Stimulated activated CD8-positive, alpha-beta memory T cell treated with anti-CD3 and anti-CD28 coated beads, Interleukin-2, amount 100 ng/mL, for 48 hours (primary cell): ENCODE data around the gene USP4.

Experiments used
- DNase-seq, 2 donors: peaks; one replicate each; pipeline ENCODE4 v3.0.0-alpha.2; 2020; ENCODE audit warnings: low read depth in 2 of 2

Gene USP4

DNA sequence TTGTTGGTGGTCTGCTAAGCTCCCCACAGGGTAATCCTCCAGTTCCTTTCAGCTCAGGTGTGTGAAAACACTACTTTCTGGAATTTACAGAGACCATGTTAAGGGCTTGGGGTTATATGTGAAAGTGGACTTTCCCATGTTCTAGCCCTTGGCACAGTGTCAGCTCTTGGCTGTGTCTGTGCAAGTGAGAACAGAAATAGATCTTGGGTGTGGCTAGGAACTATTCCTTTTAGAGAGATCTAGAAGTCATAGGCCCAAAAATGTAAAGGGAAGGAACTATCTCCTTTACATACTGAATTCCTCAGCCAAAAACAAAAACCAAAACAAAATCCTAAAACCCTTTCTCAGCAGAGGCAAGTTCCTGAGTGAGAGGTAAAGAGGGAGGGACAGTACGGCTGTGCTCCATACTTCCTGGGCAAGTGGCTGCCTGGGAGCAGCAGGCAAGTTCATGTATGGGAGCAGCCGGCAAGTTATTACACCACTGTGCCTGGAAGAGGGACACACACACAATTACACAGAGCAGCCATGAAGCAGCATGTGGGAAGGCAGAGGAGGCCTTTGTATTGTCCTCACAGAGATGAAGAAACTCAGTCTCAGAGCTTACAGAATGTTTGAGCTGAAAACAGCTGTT lies 43.0 kb downstream of the USP4 start:
- DNase-seq, result no peak

DNA sequence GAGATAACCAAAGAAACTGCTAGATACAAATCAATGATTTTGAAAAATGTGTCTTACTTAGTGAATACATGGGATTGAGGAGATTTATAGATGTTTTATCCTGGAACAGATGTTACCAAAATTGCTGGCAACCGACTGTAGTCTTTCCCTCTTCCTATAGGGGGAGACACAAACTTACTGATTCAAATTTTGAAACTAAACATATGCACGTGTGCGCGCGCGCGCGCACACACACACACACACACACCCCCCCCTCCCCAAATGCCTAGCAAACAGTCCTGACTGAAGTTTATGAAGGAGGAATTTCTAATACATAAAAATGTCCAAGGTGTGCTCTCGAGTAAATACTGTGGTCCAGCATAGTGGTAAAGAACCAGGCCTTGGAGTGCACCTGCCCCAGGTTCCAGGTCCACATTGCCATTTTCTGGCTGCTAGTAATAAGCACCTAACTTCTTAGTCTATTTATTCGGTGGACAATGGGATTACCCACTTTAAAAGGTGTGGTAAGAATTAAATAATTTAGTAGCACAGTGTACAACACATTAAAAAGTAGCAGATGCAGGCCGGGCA lies 44.3 kb downstream of the USP4 start:
- DNase-seq, result no peak

DNA sequence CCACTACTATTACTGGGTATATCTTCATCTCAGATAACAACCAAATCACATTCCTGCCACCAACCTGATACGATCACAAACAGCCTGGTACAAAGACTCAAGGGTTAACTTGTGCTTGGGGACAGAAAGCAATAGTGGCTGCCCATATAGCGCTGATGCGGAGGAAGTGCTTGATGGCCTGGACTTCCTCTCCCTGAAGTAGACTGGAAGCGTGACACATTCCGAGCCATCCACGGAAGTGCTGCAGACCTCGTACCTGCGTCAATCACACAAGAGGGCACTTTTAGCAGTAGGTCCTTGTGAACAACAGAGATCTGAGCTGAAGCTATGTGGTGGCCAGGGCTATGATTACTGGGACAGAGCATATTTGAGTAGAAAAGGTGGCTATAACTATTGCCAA lies 45.5 kb downstream of the USP4 start:
- DNase-seq, result no peak

DNA sequence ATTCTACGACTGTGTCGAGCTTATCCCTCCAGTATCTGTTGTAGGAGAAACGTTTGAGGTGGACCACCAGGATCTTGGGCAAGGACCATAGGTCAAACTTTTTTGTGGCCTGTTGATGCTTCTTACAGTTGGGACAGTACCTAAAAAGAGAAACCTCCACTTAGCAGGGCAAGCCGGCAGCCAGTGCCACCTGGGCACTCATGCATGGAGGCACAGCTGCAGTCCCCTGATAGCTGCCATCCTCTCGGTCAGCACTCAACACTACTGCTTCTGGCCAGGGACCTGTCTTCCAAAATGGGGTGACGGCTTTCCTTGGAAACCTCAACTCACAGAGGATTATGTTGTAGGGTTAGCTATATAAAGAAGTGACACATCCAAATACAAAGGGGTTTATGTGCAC lies 55.9 kb downstream of the USP4 start:
- no peak for DNase-seq

DNA sequence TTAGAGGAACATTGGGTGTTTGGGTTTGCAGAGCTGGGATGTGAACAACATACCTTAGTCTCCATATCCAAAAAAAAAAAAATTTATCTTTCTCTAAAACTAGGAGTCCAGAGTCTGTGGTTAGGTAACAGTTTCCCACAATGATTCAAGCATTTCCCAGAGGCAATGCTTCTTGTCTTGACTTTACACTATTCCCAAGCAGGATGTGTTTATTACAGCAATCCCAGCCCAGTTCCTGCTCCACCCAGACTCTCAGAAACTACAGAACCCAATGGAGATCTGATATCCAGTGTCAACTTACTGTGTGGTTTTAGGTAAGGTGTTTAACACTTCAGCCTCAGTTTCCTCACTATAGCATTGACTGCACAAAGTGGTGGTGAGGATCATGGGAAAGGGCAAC lies 60.5 kb downstream of the USP4 start:
- DNase-seq, result no peak

DNA sequence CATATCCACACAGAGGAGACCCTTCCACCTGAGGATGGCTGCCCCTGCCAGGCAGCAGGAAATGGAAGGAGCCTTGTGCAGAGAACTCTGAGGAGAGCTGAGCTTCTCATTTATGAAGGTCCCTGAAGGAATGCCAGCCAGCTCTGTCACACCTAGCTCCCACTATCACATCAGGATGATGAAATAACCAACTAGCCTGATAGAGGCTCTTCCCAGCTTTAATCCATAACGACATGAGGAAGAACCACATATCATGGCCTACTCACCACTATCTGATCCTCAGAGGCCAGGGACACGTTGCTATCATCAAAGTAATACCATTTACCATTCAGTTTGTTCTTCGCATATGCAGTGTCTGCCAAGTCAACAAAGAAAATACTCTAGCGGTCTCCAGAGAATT lies 61.3 kb downstream of the USP4 start:
- no peak for DNase-seq

DNA sequence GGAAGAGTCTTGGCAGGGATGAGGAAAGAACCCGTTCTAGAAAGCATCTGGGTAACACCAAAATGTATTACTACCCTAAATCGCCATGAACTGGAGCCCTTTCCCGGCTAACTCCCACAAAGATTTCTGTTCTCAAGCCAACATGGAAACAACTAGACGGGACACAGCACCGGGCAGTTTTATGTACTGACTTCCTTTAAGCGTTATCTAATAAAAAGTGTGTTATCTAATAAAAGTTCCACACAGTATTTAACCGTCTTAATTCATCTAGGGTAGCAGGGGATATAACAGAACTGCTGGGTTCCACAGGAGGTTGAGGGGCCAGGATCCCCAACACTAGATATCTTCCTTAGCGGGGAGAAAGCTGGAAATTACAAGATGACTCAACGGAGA lies 62.5 kb downstream of the USP4 start:
- DNase-seq, result no peak

DNA sequence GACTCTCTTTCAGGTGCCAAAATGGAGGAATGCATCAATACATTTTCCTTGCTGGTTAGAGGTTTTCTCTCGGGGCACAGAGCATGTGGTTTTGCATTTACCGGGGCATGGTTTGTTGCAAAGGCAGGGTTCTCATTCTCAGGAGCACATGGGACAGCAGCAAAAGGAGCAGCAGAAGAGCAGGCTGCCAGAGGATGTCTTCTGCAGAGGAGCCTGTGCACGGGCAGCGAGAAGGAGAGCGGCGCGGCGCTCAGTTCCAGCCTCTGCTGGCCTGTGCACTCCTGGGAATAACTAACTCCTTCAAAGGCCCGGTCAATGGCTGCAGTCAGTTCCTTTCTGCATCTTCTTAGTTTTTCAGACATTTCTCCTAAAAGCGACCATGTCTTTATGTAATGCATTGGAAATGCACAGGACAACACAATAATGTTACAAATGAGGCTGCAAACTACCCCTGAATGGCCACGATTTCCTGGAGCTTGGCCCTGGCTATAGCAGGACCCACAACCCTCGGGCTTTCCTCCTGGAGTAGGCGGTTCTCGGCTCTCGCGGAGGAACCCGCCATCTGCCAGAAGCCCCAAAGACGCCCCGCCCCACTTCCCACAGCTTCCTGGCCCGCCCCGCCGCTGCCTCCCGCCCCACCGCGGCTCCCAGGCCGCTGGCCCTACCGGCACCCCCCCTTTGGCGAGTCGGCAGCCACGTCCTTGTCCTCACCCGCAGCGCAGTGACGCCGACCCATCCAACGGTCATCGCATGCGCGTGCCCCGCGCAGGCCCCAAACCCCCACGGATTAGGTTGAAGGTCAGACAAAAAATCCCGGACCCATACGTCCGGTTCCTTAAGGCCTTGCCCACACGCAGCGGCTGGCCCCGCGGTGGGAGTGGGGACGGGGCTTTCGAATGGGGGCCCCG lies 63.1 kb downstream of the USP4 start, which contains the start of gene C3orf62:
C3orf62 (minus strand) TSS at position 758 of the 908 bp plus-strand sequence; CDS start at position 398, 360 bp downstream.
- DNase-seq, result peak; percentile 76 to 82

DNA sequence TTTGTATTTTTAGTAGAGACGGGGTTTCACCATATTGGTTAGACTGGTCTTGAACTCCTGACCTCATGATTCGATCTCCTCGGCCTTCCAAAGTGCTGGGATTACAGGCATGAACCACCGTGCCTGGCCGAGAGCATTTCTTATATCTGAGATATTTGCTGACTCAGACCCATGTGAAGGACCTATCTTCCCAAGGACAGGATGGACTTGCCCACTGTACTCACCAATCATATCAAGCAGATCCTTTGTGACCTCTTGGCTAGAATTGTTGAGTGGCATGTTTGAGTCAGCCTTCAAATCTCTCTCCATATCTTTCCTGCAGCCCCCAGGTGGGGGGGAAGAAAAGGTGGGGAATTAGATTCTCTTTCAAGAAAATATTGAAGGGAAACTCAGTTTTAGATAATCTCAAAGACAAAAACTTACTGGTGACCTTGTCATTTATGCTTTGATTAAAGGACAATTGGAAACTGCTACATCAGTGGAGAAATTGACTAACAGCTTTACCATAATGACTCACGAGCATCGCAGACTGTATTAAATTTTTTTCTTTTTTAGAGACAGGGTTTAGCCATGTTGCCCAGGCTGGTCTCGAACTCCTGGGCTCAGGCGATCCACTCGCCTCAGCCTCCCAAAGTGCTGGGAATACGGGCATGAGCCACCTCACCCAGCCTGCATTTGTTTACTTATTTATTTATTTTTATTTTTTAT lies 65.9 kb downstream of the USP4 start:
- no peak for DNase-seq

DNA sequence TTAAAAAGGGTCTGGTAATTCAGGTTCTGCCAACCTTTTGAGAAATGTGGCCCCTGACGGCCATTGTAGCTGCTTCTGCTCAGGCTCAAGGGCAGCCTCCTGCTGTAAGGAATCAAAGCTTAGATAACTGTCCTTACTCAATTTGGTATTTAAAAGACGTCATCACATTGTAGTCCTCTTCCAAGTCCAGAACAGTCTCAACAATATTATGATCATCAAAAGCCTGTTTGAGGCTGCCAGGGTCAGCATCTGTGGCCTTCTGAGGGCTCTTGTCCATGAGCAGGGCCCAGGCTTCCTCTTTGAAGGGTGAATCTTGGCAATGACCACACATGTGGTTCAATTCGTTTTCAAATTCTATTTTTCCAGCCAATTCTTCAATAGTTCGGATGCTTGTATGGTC lies 68.8 kb downstream of the USP4 start:
- no peak for DNase-seq

DNA sequence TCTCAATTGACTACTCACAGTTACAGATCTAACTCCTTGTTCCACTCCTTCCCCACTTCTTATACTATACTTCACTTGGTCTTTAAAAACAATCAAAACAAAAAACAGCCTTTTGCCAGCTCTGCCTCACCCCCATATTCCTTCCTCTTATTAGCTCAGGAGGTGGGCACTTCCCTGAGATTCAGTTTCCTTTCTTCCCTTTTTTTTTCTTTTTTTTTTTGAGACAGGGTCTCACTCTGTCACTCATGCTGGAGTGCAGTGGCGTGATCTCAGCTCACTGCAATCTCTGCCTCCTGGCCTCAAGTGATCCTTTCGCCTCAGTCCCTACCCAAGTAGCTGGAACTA lies 69.7 kb downstream of the USP4 start:
- no peak for DNase-seq

DNA sequence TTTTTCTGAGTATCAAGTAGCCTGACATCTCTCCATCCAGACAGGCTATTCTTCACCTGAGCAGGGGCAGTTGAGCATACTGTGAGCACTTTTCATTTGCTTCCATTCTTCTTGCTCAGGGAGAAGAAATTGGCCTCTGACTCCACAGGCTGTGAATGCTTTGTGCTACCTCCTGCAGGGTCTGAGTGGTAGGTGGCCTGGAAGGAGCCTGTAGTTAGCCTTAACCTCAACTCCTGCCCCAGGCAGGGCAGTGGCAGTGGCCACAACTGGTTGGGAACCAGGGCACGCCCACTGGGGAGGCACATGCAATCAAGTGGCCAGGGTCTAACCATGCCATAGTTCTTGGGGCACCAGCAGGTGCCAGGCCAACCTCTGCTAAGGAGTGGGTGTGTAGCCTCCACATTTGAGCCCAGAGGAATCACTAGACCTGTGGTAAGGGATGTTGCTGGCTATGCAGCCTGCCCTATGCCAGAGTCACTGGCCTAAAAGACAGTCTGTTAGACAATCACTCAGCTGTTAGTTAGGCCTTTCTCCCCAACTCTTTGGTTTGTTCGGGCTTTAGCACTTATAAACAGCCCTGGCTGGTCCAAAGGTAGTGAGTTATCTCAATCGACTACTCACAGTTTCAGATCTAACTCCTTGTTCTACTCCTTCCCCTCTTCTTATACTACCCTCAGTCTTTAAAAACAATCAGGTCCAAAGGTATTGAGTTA lies 70.3 kb downstream of the USP4 start:
- no peak for DNase-seq

DNA sequence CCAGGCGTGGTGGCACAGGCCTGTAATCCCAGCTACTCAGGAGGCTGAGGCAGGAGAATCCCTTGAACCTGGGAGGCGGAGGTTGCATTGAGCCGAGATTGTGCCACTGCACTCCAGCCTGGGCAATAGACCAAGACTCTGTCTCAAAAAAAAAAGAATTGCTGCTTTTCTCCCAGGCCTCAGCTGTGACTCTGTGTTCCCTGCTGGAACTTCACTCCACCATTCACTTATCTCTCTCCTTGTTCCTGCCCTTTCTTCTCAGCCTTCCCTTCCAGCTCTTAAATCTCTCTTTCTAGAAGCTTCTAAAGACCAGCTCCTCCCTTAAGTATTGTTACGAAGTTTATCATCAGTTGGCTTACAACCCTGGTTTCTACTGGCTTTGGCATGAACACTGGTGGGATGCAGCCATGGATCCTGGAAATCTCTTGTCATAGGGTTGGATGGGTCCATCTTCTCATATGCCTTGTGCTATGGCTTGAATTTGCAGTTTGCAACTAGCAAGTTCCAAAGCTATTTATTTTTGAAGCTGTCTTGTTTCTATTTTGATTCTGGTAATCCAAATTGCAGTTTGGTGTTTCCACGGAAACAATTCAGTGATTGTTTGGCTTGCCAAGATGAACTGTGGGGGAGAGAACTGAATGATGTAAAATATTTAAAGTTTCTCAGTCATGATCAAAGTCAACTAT lies 73.3 kb downstream of the USP4 start:
- no peak for DNase-seq

DNA sequence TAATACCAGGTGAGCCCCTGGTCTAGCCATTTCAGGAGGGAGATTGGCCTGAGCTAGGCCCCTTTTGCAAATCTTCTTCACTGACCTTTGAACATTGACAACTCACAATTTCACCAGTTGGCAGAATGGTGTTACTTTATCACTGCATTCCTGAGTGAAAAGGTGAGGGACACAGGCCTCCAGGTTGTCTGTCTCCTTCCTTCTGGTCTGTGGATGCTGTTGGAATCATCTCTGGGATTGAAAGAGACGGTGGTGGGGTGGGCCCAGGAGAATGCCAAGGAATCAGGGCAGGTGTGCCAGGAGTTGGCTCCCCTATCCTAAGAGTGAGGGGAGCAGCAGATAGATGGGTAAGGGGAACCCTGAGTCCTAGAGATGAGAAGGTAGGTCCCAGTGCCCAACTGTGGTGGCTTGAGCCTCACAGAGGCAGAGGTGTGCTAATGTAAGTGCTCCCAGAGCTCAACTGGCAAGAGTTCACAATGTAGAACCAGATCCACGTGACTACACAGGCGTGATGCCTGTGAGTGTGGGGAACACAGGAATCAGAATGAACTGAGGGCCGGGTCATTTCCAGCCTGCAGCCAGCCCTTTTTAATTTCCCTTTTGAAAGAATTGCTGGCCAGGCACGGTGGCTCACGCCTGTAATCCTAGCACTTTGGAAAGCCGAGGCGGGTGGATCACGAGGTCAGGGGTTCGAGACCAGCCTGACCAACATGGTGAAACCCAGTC lies 74.0 kb downstream of the USP4 start:
- no peak for DNase-seq

DNA sequence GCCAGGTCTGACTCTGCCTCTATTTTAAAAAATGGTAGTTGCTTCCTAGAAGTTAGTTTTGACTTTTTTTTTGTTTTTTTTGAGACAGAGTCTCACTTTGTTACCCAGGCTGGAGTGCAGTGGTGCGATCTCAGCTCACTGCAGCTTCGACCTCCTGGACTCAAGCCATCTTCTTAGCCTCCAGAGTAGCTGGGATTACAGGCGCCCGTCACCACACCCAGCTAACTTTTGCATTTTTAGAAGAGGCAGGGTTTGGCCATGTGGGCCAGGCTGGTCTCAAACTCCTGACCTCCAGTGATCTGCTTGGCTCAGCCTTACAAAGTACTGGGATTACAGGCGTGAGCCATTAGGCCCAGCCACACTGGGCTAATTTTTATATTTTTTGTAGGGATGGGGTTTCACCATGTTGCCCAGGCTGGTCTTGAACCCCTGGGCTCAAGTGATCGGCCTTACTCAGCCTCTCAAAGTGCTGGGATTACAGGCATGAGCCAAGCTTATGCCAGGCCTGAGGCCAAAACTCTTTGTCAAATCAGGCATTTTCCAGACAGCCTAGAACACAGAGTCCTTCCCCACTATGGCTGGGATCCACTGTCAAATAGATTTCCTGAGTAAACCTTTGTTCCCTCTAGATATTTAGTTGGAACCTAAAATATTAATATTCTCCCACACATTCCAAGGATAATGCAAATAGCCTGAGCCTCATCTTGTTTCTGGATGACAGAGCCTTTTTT lies 76.5 kb downstream of the USP4 start:
- no peak for DNase-seq

DNA sequence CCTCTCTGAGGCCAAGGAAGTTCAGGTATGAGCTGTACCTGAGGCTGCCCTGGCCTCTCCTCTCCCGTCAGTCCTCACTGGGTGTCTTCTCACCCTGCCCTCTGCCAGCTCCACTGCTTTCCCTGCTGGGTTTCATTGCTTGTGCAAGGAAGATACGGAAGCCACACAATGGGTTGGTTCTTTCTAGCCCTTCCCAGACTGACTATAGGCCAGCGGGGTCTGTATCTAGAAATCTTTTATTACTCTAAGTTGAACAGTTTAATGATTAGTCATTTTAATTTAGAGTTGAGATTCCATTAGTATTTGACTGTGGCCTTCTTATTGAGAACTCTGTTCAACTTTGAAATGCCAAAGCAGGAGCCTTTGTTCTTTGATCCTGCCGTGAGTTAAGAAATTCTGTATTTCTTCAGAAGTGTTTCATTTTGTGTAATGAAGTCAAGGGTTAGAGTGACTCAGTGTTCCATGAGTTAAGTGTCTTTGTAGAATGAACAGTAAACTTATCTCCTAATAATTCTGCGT lies 79.0 kb downstream of the USP4 start:
- no peak for DNase-seq

DNA sequence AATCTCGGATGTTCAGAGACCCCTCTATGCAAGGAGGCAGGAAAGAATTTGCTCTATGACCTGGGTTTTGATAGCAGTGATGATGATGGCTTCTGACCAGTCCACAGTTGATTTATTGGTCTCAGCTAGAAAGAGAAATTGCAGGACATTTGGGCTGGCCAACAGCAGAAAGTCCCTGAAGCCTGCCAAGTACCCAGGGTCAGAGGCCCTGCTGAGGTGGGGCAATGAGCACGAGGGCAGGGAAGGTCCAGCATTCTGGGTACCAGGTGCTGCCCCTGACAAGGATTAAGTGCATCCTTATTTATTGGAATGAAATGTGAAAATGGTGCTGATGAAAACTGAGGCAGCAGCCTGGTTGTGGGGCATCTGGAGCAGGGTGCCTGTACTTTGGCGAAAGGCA lies 82.7 kb downstream of the USP4 start:
- DNase-seq, result no peak

DNA sequence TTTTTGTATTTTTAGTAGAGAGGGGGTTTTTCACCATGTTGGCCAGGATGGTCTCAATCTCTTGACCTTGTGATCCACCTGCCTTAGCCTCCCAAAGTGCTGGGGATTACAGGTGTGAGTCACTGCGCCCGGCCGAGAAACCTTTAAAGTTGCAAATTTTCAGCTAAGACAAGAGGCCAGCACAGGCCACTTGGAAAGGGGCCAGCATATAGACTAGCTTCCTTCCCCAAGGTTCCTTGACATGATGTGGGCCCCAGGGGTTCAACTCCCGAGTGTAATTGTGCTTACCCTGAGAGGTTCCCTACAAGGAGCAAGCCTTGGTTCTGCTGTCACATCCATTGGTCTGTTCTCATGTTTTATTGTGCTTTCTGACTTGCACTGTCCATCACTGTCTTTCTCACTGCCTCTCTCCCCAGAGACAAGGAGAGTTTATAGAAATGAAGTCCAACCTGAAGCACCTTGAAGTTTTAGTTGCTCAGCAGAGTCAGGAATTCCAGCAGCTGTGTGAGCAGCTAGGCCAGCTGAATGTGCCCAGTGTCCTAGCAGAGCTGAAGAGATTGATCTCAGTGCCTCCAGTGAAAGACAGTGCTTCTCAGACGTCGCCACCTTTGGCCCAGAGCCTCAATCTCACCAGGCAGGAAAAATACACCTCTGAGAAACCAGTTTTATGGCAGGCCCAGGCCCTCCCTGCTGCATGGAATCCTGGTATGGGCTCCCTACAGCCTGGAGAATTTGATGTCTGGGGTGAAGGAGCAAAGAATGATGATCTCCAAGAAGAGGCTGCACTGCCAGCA lies 83.9 kb downstream of the USP4 start:
- DNase-seq, result no peak

DNA sequence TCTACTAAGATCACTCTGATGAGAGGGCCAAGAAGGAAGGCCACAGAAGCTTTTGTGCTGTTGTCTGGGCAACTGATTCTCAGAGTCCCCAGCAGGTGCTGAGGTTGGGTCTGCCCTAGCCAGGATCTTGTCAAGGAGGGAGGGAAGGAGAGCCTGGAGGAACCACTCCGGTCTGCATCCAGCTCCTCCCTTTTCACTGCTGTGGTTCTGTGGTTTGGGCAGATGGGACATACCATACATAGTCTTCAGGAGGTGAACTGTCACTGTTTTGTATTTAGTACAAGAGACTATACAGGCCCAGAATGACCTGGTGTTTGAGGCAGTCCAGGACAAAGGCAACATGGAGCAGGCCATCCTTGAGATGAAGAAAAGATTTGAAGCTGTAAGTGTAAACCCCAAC lies 84.7 kb downstream of the USP4 start:
- no peak for DNase-seq
